MV-4-11 (cell line): ENCODE data around the gene POU6F2.
"Not testable (repeated sequence)": the region's sequence is repeated elsewhere in the genome, so short reads cannot be mapped to it uniquely, and the experiment has no call there.

Experiments
- DNase-seq: peaks from one replicate; lab custom pipeline; 2025; lab: John Stamatoyannopoulos, UW

The POU6F2 gene

GRCh38 chr7:39187130-39187529, 209.4 kb downstream of the POU6F2 start:
- no peak for DNase-seq

- DNase-seq, result no peak
Measured at GRCh38 chr7:39192476-39192875, 214.8 kb downstream of the POU6F2 start.

GRCh38 chr7:39194388-39194787, 216.7 kb downstream of the POU6F2 start:
- not testable (repeated sequence) for DNase-seq

GRCh38 chr7:39195967-39196366, 218.3 kb downstream of the POU6F2 start:
- DNase-seq, result no peak

- no peak for DNase-seq
Measured at GRCh38 chr7:39197831-39198230, 220.1 kb downstream of the POU6F2 start.

GRCh38 chr7:39198556-39198955, 220.8 kb downstream of the POU6F2 start:
- DNase-seq, result no peak

GRCh38 chr7:39199006-39199405, 221.3 kb downstream of the POU6F2 start:
- DNase-seq, result no peak

GRCh38 chr7:39199951-39200350, 222.2 kb downstream of the POU6F2 start:
- no peak for DNase-seq

- no peak for DNase-seq
Measured at GRCh38 chr7:39202041-39202440, 224.3 kb downstream of the POU6F2 start.

GRCh38 chr7:39210362-39210761, 232.7 kb downstream of the POU6F2 start:
- DNase-seq, result no peak

GRCh38 chr7:39211581-39211980, 233.9 kb downstream of the POU6F2 start:
- DNase-seq, result no peak

- no peak for DNase-seq
Measured at GRCh38 chr7:39212876-39213275, 235.2 kb downstream of the POU6F2 start.

GRCh38 chr7:39217783-39218182, 240.1 kb downstream of the POU6F2 start:
- no peak for DNase-seq

- DNase-seq, result no peak
Measured at GRCh38 chr7:39219869-39220268, 242.2 kb downstream of the POU6F2 start.

GRCh38 chr7:39221901-39222300, 244.2 kb downstream of the POU6F2 start:
- DNase-seq, result no peak

GRCh38 chr7:39228946-39229345, 251.2 kb downstream of the POU6F2 start:
- DNase-seq, result no peak

GRCh38 chr7:39233851-39234529, 256.3 kb downstream of the POU6F2 start:
- DNase-seq, result no peak

GRCh38 chr7:39238234-39238869, 260.6 kb downstream of the POU6F2 start:
- no peak for DNase-seq

- DNase-seq, result no peak
Measured at GRCh38 chr7:39240864-39241263, 263.2 kb downstream of the POU6F2 start.

GRCh38 chr7:39247576-39247975, 269.9 kb downstream of the POU6F2 start:
- no peak for DNase-seq

GRCh38 chr7:39248041-39248691, 270.5 kb downstream of the POU6F2 start:
- no peak for DNase-seq

- no peak for DNase-seq
Measured at GRCh38 chr7:39248692-39249090, 271.0 kb downstream of the POU6F2 start.

- no peak for DNase-seq
Measured at GRCh38 chr7:39249635-39250152, 272.0 kb downstream of the POU6F2 start.
